GM10266 (cell line): ENCODE data around the gene CST7.
"Not testable (repeated sequence)": the region's sequence is repeated elsewhere in the genome, so short reads cannot be mapped to it uniquely, and the experiment has no call there.

Experiments used
- DNase-seq: peaks from one replicate; pipeline ENCODE4 v3.0.0; 2012; ENCODE audit errors: extremely low spot score
- CTCF ChIP-seq: IDR thresholded peaks from 2 replicates; pipeline ENCODE4 v1.5.1; 2012; ENCODE audit warnings: mild to moderate bottlenecking, low read depth; ENCODE audit not compliant: control insufficient read depth, insufficient read depth; ENCODE audit errors: missing control alignments

CST7 gene

GRCh38 chr20:24917797-24918578 is 31.1 kb upstream of the CST7 start:
- peak; percentile 65 for DNase-seq
- TF ChIP-seq CTCF, result peak; percentile 86

- no peak for DNase-seq
Measured at GRCh38 chr20:24918579-24919566, 30.2 kb upstream of the CST7 start.

GRCh38 chr20:24919665-24920064 is 29.4 kb upstream of the CST7 start:
- DNase-seq, result not testable (repeated sequence)

More at GRCh38 chr20:24918579-24919566, 30.2 kb upstream of the CST7 start:
- peak; percentile 13 for TF ChIP-seq CTCF

GRCh38 chr20:24920706-24921105 is 28.4 kb upstream of the CST7 start:
- not testable (repeated sequence) for DNase-seq

GRCh38 chr20:24929259-24929658 is 19.8 kb upstream of the CST7 start:
- not testable (repeated sequence) for DNase-seq

- DNase-seq, result not testable (repeated sequence)
Measured at GRCh38 chr20:24929867-24930723, 19.0 kb upstream of the CST7 start.

GRCh38 chr20:24930724-24931688 is 18.1 kb upstream of the CST7 start:
- not testable (repeated sequence) for DNase-seq
- TF ChIP-seq CTCF, result peak; percentile 34

GRCh38 chr20:24931893-24932292 is 17.2 kb upstream of the CST7 start:
- DNase-seq, result not testable (repeated sequence)

- DNase-seq, result no peak
- TF ChIP-seq CTCF, result no peak
Measured at GRCh38 chr20:24933266-24933908, 15.7 kb upstream of the CST7 start.
